Kidney (tissue), 14 donors: ENCODE measurements around the gene ITGB7. TPM values are rescaled to one million over a fixed set of nuclear protein-coding genes. Genes with fewer than 3 reads are reported as not detected.

Experiments
- DNase-seq, 5 donors: peaks; one replicate each; pipeline ENCODE4 v3.0.0-alpha.2; 2013 to 2020
- FAIRE-seq: peaks from 2 replicates; lab custom pipeline; 2012; peaks lifted over from hg19 to GRCh38; lab: Jason Lieb, UNC
- H3K27ac ChIP-seq, 2 donors: one replicate each; pipeline ENCODE4 v1.7.0; 2013; ENCODE audit warnings: low read depth in 2 of 2, low read length in 2 of 2, inconsistent platforms in 1 of 2
- H3K27me3 ChIP-seq: one replicate; pipeline ENCODE4 v1.7.1; 2013; ENCODE audit warnings: low read length, inconsistent platforms; ENCODE audit not compliant: control insufficient read depth, insufficient read depth
- H3K36me3 ChIP-seq, 3 donors: one replicate each; pipeline versions ENCODE4 v1.7.0 to v1.7.1; 2013; ENCODE audit warnings: low read length in 3 of 3, control low read depth in 1 of 3, inconsistent platforms in 1 of 3; ENCODE audit not compliant: insufficient read depth in 3 of 3, control insufficient read depth in 2 of 3
- H3K4me1 ChIP-seq, 3 donors: one replicate each; pipeline versions ENCODE4 v1.7.0 to v1.7.1; 2013; ENCODE audit warnings: low read length in 3 of 3, inconsistent platforms in 1 of 3, low read depth in 1 of 3; ENCODE audit not compliant: control insufficient read depth in 2 of 3, insufficient read depth in 2 of 3
- H3K4me3 ChIP-seq, 3 donors: one replicate each; pipeline versions ENCODE4 v1.7.0 to v1.8.1; 2013; ENCODE audit warnings: low read length in 3 of 3, control low read depth in 1 of 3, inconsistent platforms in 1 of 3
- H3K9ac ChIP-seq, 3 donors: one replicate each; pipeline versions ENCODE4 v1.7.0 to v1.7.1; 2013; ENCODE audit warnings: low read length in 3 of 3, control low read depth in 1 of 3, inconsistent platforms in 1 of 3
- H3K9me3 ChIP-seq, 3 donors: one replicate each; pipeline versions ENCODE4 v1.7.0 to v1.7.1; 2013; ENCODE audit warnings: low read length in 3 of 3, control low read depth in 1 of 3, inconsistent platforms in 1 of 3; ENCODE audit not compliant: control insufficient read depth in 2 of 3, insufficient read depth in 1 of 3
- intact Hi-C: fragments of 100-400 bp; cut with DNase I; formaldehyde crosslinking; loops from one replicate; pipeline ENCODE4 v1.11.1; 2022
- polyA plus RNA-seq: library from polyadenylated mRNA; stranded (reverse); fragments of 350-450 nt; fragmentation: Illumina TruSeq; extraction: RNeasy Lipid Tissue Mini Kit (QIAGEN cat#74804); gene quantifications from one replicate; pipeline ENCODE4 v1.2.3, GENCODE V29; 2014; ENCODE audit warnings: low read depth, low replicate concordance; ENCODE audit not compliant: insufficient read depth
- total RNA-seq: library from RNA; stranded (reverse); fragmentation: NEBNext Ultra II Directional; extraction: Animal tissue kit (Norgen Biotek cat#: 25700); gene quantifications from one replicate; pipeline ENCODE4 v1.2.1, GENCODE V29; 2021
- TF ChIP-seq, protein P1 (sequence below): IDR thresholded peaks from 3 replicates; pipeline ENCODE4 v1.5.1; 2012; ENCODE audit warnings: mild to moderate bottlenecking, moderate library complexity, borderline replicate concordance; ENCODE audit not compliant: insufficient read depth; ENCODE audit errors: extremely low read depth
- donor health status: control.
- donor health status: control.
- donor health status: control.
- donor health status: control.
- donor health status: control.
- donor health status: DM: yes; HTN: yes; CAD: no.
- donor health status: Normal renal cell carcinoma (clear cell type).

The ITGB7 gene
- total and polyA plus RNA-seq, 2 donors from 2014 or later: 11.0 to 14.5 TPM

DNA sequence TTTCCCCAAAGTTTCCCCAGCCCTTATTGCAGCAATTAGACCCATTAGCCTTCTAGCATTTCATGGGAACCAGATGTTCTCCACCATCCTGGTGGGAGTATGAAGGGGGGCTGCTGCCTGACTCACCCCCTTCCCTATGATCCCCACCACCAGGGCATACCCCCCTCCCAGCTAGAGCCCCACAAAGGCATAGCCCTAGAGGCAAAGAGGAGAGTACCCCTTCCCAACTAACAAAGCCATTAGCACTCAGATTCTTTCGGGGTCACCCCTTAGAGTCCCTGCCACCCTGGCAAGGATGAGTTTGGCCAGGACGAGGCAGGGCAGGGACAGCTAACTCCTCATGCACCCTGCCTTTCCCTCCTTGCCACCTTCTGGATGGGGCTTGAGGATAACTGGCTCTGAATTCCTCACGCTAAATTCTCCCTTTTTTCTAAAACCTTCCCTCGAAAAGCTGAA, 15.8 kb upstream of the ITGB7 start:
- Histone ChIP-seq H3K4me1 (peaks cover 5 to 24% (median 8%) of the 10 kb centered on the region in 3 donors), H3K4me3 (no peak overlapping the region), H3K9ac (no peak overlapping the region), H3K36me3 (no peaks in the 10 kb centered on the region), H3K27me3 (peaks cover 4% of the 10 kb centered on the region), H3K27ac (peak overlapping the region; percentile 23 to 66), H3K9me3 (no peaks in the 10 kb centered on the region)
- TF ChIP-seq, protein P1, sequence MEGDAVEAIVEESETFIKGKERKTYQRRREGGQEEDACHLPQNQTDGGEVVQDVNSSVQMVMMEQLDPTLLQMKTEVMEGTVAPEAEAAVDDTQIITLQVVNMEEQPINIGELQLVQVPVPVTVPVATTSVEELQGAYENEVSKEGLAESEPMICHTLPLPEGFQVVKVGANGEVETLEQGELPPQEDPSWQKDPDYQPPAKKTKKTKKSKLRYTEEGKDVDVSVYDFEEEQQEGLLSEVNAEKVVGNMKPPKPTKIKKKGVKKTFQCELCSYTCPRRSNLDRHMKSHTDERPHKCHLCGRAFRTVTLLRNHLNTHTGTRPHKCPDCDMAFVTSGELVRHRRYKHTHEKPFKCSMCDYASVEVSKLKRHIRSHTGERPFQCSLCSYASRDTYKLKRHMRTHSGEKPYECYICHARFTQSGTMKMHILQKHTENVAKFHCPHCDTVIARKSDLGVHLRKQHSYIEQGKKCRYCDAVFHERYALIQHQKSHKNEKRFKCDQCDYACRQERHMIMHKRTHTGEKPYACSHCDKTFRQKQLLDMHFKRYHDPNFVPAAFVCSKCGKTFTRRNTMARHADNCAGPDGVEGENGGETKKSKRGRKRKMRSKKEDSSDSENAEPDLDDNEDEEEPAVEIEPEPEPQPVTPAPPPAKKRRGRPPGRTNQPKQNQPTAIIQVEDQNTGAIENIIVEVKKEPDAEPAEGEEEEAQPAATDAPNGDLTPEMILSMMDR: no peak
- intact Hi-C loops: no loop called here
- no peak for FAIRE-seq
- DNase-seq: peak in 2 of 5 donors; percentile 47 to 49

DNA sequence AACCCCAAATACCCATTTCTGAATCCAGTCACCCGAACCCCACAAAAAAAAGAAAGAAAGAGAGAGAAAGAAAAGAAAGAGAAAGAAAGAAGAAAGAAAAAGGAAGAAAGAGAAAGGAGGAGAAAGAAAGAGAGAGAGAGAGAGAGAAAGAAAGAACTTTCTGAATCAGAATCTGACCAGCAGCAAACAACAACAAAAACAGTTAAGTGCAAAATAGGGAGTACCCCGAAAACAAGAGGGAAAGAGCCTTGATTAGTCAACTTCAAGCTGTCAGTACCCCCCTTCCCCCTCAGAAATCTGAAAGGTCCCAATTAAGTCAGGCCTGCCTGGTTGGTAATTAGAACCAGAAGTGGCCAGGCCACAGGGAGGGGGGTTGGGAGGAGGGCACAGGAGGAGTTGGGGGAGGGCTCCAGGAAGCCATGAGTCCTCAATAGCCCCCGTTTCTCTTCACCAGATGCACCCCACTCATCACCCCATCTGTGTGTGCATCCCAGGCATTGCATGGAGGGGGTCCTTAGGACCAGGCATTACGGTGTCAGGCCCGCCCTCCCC, 15.2 kb upstream of the ITGB7 start:
- Histone ChIP-seq H3K27me3 (peaks cover 4% of the 10 kb centered on the region), H3K27ac (peak overlapping the region; percentile 66 to 100), H3K9ac (no peak overlapping the region), H3K36me3 (no peaks in the 10 kb centered on the region), H3K4me1 (peaks cover 5 to 27% (median 8%) of the 10 kb centered on the region in 3 donors), H3K9me3 (no peaks in the 10 kb centered on the region), H3K4me3 (peak overlapping the region in 2 of 3 donors; percentile 10 to 13)
- DNase-seq: peak in 3 of 5 donors; percentile 41 to 65 (median 52)
- TF ChIP-seq, protein P1: no peak
- intact Hi-C loops: no loop called here
- FAIRE-seq: no peak

DNA sequence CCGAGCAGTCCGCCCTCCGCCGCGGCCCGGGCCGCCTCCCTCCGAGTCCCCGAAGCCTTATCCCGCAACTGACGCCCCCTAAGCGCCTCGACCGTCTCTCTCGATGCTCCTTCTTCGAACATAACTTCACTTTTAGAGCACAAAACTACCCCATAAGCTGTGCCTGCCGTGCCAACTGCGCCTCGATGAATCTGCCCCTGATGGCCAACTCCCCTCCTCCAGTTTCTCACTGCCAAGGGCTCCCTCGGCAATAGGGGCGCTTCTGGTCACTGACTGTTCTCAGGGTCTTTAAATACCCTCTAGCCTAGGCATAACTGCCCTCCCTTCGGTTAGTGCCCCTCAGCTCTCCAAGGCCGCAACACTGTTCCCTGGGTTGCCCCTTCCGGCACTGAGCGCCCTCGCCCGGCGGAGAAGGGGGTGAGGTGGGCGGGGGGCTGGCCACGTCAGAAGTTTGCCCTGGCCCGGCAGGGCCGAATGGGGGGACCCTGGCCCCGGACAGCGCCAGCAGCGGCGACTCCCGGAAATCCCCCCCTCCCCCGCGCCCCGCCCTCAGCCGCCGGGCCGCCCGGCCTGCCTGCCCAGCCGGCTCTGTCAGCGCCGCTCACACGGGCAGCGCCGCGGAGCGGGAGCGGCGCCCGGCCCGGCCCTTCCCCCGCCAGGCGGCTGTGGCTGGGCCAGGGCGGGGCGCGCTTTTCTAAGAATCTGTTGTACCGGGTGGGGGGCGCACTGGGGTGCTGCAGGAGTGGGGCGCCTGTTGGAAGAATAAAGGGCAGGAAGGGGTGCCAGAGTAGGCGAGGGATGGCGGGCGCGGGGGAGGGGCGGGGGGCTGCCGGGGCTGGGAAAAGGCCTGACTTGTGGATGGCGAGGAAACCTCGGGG, 14.4 kb upstream of the ITGB7 start:
- DNase-seq: peak; percentile 83 to 94 (median 89)
- no peaks in the 10 kb centered on the region for H3K36me3 ChIP-seq
- H3K4me3 ChIP-seq: peak overlapping the region; percentile 46 to 91 (median 69)
- intact Hi-C loops: no loop called here
- H3K9ac ChIP-seq: peak overlapping the region; percentile 28 to 96 (median 52)
- H3K27ac ChIP-seq: peak overlapping the region; percentile 94 to 100
- peaks cover 5 to 31% (median 8%) of the 10 kb centered on the region in 3 donors for H3K4me1 ChIP-seq
- TF ChIP-seq, protein P1: peak; percentile 4
- peaks cover 4% of the 10 kb centered on the region for H3K27me3 ChIP-seq
- no peaks in the 10 kb centered on the region for H3K9me3 ChIP-seq
- no peak for FAIRE-seq
